ENCODE results near the gene TPO.
"Not testable (repeated sequence)": the region's sequence is repeated elsewhere in the genome, so short reads cannot be mapped to it uniquely, and the experiment has no call there.

Gene TPO

GRCh38 chr2:1491751-1492150 is 78.5 kb downstream of the TPO start:
- no peaks in the 10 kb centered on the region for H3K36me3 ChIP-seq (ENCODE audit: control insufficient read depth, insufficient read depth, low read length)
- no peaks in the 10 kb centered on the region for H3K27me3 ChIP-seq (ENCODE audit: control insufficient read depth, insufficient read depth, low read length)
- H3K4me3 ChIP-seq (ENCODE audit: low read length), result no peak overlapping the region
- H3K4me1 ChIP-seq (ENCODE audit: control insufficient read depth, insufficient read depth, low read length), result no peaks in the 10 kb centered on the region
- H3K27ac ChIP-seq (ENCODE audit: low read depth, low read length), result no peak overlapping the region
- H3K9ac ChIP-seq (ENCODE audit: low read length), result no peak overlapping the region

- not testable (repeated sequence) for H3K27me3 ChIP-seq (ENCODE audit: control insufficient read depth, insufficient read depth, low read length); H3K9ac ChIP-seq (ENCODE audit: low read length); H3K36me3 ChIP-seq (ENCODE audit: control insufficient read depth, insufficient read depth, low read length); H3K27ac ChIP-seq (ENCODE audit: low read depth, low read length); H3K4me3 ChIP-seq (ENCODE audit: low read length); H3K4me1 ChIP-seq (ENCODE audit: control insufficient read depth, insufficient read depth, low read length)
These were observed 79.0 kb downstream of the TPO start for GRCh38 chr2:1492231-1492630.

GRCh38 chr2:1492711-1493430 is 79.6 kb downstream of the TPO start:
- H3K9ac ChIP-seq (ENCODE audit: low read length), result no peak overlapping the region
- no peak overlapping the region for H3K27ac ChIP-seq (ENCODE audit: low read depth, low read length)
- no peaks in the 10 kb centered on the region for H3K36me3 ChIP-seq (ENCODE audit: control insufficient read depth, insufficient read depth, low read length)
- no peak overlapping the region for H3K4me3 ChIP-seq (ENCODE audit: low read length)
- no peaks in the 10 kb centered on the region for H3K4me1 ChIP-seq (ENCODE audit: control insufficient read depth, insufficient read depth, low read length)
- no peaks in the 10 kb centered on the region for H3K27me3 ChIP-seq (ENCODE audit: control insufficient read depth, insufficient read depth, low read length)

DNA sequence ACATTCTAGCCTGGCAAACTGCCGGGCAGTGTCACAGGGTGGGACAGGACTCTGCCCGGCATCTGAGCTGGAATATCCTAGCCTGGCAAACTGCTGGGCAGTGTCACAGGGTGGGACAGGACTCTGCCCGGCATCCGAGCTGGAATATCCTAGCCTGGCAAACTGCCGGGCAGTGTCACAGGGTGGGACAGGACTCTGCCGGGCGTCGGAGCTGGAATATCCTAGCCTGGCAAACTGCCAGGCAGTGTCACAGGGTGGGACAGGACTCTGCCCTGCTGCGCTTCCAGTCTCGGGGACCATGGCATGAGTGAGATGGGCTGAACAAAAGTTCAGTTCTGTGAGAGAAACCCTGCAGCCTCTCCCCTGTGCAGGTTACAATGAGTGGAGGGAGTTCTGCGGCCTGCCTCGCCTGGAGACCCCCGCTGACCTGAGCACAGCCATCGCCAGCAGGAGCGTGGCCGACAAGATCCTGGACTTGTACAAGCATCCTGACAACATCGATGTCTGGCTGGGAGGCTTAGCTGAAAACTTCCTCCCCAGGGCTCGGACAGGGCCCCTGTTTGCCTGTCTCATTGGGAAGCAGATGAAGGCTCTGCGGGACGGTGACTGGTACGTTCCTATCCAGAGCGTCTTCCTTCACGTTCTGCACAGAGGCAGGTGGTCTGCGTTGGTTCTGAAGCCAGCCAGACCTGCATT is 80.3 kb downstream of the TPO start:
- no peak overlapping the region for H3K27ac ChIP-seq (ENCODE audit: low read depth, low read length)
- H3K27me3 ChIP-seq (ENCODE audit: control insufficient read depth, insufficient read depth, low read length), result no peaks in the 10 kb centered on the region
- no peak overlapping the region for H3K4me3 ChIP-seq (ENCODE audit: low read length)
- H3K4me1 ChIP-seq (ENCODE audit: control insufficient read depth, insufficient read depth, low read length), result no peaks in the 10 kb centered on the region
- H3K36me3 ChIP-seq (ENCODE audit: control insufficient read depth, insufficient read depth, low read length), result no peaks in the 10 kb centered on the region
- no peak overlapping the region for H3K9ac ChIP-seq (ENCODE audit: low read length)

DNA sequence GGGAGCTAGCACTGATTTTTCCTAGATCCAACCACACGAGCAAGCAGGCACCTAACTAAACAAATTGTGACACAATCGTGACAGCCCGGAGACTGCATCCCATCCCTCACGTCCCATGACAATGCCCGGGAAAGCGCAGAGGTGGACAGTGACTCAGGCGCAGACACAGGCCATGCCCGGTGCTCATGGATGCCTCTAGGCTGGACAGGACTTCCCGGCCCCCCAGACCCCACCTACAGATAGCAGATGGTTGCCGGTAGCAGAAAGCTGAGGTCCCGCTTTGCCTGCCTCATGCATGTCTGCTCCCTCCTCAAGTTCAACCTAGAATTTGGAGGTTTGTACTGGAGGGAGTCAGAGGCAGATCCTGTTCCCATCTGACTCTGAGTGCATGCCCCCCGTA is 81.0 kb downstream of the TPO start:
- no peak overlapping the region for H3K4me3 ChIP-seq (ENCODE audit: low read length)
- no peak overlapping the region for H3K9ac ChIP-seq (ENCODE audit: low read length)
- H3K27ac ChIP-seq (ENCODE audit: low read depth, low read length), result no peak overlapping the region
- no peaks in the 10 kb centered on the region for H3K27me3 ChIP-seq (ENCODE audit: control insufficient read depth, insufficient read depth, low read length)
- no peaks in the 10 kb centered on the region for H3K36me3 ChIP-seq (ENCODE audit: control insufficient read depth, insufficient read depth, low read length)
- no peaks in the 10 kb centered on the region for H3K4me1 ChIP-seq (ENCODE audit: control insufficient read depth, insufficient read depth, low read length)

DNA sequence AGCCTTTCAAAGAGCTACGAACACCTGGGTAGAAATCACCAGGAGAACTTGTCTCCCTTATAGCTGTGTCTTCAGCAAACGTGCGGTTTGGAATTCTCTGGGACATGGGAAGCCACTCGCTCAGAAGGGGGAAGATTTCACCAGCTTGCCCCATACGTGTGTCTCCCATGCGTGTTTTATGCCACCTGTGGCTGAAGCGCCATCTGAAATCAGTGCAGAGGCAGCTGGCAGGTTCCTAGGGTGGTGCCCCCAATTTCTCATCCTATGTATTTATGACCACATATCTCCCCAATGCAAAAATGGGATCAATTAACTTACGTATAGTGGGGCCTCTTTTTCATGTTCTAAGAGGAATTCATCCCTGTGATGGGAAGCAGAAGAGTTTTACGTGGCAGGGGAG is 81.6 kb downstream of the TPO start:
- Histone ChIP-seq H3K4me3 (ENCODE audit: low read length) (no peak overlapping the region), H3K4me1 (ENCODE audit: control insufficient read depth, insufficient read depth, low read length) (no peaks in the 10 kb centered on the region), H3K27ac (ENCODE audit: low read depth, low read length) (no peak overlapping the region)

GRCh38 chr2:1495676-1496358 is 82.6 kb downstream of the TPO start:
- Histone ChIP-seq H3K27ac (ENCODE audit: low read depth, low read length) (no peak overlapping the region), H3K4me3 (ENCODE audit: low read length) (no peak overlapping the region), H3K4me1 (ENCODE audit: control insufficient read depth, insufficient read depth, low read length) (no peaks in the 10 kb centered on the region), H3K27me3 (ENCODE audit: control insufficient read depth, insufficient read depth, low read length) (no peaks in the 10 kb centered on the region), H3K36me3 (ENCODE audit: control insufficient read depth, insufficient read depth, low read length) (no peaks in the 10 kb centered on the region), H3K9ac (ENCODE audit: low read length) (no peak overlapping the region)

More for the DNA sequence above, 81.6 kb downstream of the TPO start:
- no peaks in the 10 kb centered on the region for H3K36me3 ChIP-seq (ENCODE audit: control insufficient read depth, insufficient read depth, low read length)
- no peak overlapping the region for H3K9ac ChIP-seq (ENCODE audit: low read length)
- no peaks in the 10 kb centered on the region for H3K27me3 ChIP-seq (ENCODE audit: control insufficient read depth, insufficient read depth, low read length)

- Histone ChIP-seq H3K4me1 (ENCODE audit: control insufficient read depth, insufficient read depth, low read length) (no peaks in the 10 kb centered on the region), H3K27me3 (ENCODE audit: control insufficient read depth, insufficient read depth, low read length) (no peaks in the 10 kb centered on the region)
These were observed 83.1 kb downstream of the TPO start for GRCh38 chr2:1496359-1496821.

DNA sequence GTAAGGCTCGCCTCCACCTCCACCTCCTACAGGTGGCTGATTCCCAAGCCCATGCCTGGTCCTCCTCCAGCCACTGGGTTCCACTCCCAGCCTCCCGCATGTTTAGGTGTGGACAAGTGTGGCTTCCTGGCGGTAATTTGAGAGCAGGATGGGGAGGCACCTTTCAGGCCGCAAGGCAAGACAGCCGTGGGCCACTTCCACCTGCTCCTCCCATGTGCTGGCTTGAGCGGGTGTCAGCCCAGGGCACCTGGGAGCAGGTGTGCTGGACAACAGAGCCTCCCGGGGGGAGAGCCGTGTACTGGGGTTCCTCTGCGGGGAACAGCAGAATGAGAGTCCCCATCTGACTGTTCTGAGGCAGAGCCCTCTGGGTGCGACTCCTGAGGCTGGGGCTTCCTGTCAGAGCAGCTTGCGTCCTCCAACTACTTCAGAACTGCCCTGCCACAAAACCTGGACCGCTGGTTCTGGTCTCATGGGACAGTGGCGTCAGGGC is 83.9 kb downstream of the TPO start:
- Histone ChIP-seq H3K27me3 (ENCODE audit: control insufficient read depth, insufficient read depth, low read length) (no peaks in the 10 kb centered on the region), H3K4me3 (ENCODE audit: low read length) (no peak overlapping the region), H3K4me1 (ENCODE audit: control insufficient read depth, insufficient read depth, low read length) (no peaks in the 10 kb centered on the region), H3K27ac (ENCODE audit: low read depth, low read length) (no peak overlapping the region), H3K9ac (ENCODE audit: low read length) (no peak overlapping the region), H3K36me3 (ENCODE audit: control insufficient read depth, insufficient read depth, low read length) (no peaks in the 10 kb centered on the region)

More at GRCh38 chr2:1496359-1496821, 83.1 kb downstream of the TPO start:
- Histone ChIP-seq H3K36me3 (ENCODE audit: control insufficient read depth, insufficient read depth, low read length) (no peaks in the 10 kb centered on the region), H3K4me3 (ENCODE audit: low read length) (no peak overlapping the region), H3K9ac (ENCODE audit: low read length) (no peak overlapping the region), H3K27ac (ENCODE audit: low read depth, low read length) (no peak overlapping the region)

DNA sequence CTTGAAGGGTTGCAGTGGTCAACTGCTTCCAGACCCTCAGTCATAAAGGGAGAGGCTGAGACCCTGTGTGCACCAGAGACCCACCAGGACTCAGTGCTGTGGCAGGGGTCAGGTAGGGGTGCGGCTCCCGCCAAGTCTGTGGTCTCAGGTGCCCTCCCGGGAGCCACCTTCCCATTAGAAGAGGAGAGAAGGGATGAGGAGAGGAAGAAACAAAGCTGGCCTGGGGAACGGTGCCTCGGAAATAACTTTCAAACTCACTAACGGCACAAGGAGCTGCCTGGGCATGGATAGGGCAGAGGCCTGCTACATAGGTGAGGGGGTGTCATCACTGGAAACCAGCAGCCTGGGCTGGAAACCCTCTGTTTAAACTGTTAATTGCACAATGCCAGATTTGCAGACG is 84.9 kb downstream of the TPO start:
- no peaks in the 10 kb centered on the region for H3K4me1 ChIP-seq (ENCODE audit: control insufficient read depth, insufficient read depth, low read length)
- H3K9ac ChIP-seq (ENCODE audit: low read length), result no peak overlapping the region
- no peaks in the 10 kb centered on the region for H3K27me3 ChIP-seq (ENCODE audit: control insufficient read depth, insufficient read depth, low read length)
- H3K36me3 ChIP-seq (ENCODE audit: control insufficient read depth, insufficient read depth, low read length), result no peaks in the 10 kb centered on the region
- H3K4me3 ChIP-seq (ENCODE audit: low read length), result no peak overlapping the region
- H3K27ac ChIP-seq (ENCODE audit: low read depth, low read length), result no peak overlapping the region

GRCh38 chr2:1499033-1499795 is 86.0 kb downstream of the TPO start:
- no peaks in the 10 kb centered on the region for H3K4me1 ChIP-seq (ENCODE audit: control insufficient read depth, insufficient read depth, low read length)

More at GRCh38 chr2:1499033-1499795, 86.0 kb downstream of the TPO start:
- Histone ChIP-seq H3K4me3 (ENCODE audit: low read length) (no peak overlapping the region), H3K36me3 (ENCODE audit: control insufficient read depth, insufficient read depth, low read length) (no peaks in the 10 kb centered on the region), H3K9ac (ENCODE audit: low read length) (no peak overlapping the region), H3K27me3 (ENCODE audit: control insufficient read depth, insufficient read depth, low read length) (no peaks in the 10 kb centered on the region), H3K27ac (ENCODE audit: low read depth, low read length) (no peak overlapping the region)
